ENCODE measurements around the gene SIAH1.
"Not testable (repeated sequence)": the region's sequence is repeated elsewhere in the genome, so short reads cannot be mapped to it uniquely, and the experiment has no call there.

SIAH1 gene

GRCh38 chr16:48329138-48329537, 56.1 kb downstream of the SIAH1 start:
- no peak for DNase-seq

- no peak for DNase-seq
Measured at GRCh38 chr16:48326915-48327314, 58.3 kb downstream of the SIAH1 start.

GRCh38 chr16:48323783-48324775, 61.1 kb downstream of the SIAH1 start:
- DNase-seq = no peak

DNA sequence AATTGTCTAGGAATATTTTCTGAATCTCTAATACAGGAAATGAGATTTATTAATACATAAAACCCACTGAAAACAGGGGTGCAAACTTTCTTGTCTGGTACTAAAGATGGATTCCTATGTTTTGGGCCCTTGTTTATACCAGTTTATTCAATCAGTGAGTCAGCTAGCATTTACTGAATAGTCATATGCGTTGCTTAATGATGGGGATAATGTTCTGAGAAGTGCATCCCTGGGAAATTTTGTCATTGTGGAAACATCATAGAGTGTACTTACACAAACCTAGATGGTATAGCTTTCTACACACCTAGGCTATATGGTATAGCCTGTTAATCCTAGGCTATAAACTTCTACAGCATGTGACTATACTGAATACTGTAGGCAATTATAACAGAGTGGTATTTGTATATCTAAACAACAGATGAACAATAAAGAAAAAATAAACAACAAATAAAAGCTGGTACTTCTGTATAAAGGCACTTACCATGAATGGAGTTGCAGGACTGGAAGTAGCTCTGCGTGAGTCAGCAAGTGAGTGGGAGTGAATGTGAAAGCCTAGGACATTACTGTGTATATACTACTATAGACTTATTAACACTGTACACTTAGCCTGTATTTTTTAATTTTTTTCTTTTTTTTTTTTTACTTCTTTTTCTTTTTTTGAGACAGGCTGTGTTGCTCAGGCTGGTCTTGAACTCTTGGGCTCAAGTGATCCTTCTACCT, 63.7 kb downstream of the SIAH1 start:
- DNase-seq = no peak

- peak; percentile 36 for DNase-seq
Measured at GRCh38 chr16:48318630-48319029, 66.6 kb downstream of the SIAH1 start.

- no peak for DNase-seq
Measured at GRCh38 chr16:48317614-48318315, 67.4 kb downstream of the SIAH1 start.

DNA sequence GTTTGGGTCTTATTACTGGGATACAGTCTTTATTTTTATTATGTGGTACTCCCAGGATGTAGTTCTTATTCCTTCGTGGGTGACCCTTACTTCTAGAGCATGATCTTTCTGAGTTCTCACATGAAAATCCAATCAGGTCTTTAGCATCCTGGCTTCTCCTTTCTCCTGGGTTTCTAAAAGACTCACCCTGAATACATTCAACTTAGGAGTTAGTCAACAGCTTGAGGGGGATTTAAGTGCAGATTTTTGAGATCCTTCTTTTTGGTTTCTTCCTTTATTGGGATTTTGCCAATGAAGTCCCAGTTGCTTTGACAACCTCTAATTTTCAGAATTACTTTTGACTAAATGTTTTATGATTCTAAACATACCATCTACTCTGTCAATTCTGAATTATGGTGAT, 68.2 kb downstream of the SIAH1 start:
- no peak for DNase-seq

DNA sequence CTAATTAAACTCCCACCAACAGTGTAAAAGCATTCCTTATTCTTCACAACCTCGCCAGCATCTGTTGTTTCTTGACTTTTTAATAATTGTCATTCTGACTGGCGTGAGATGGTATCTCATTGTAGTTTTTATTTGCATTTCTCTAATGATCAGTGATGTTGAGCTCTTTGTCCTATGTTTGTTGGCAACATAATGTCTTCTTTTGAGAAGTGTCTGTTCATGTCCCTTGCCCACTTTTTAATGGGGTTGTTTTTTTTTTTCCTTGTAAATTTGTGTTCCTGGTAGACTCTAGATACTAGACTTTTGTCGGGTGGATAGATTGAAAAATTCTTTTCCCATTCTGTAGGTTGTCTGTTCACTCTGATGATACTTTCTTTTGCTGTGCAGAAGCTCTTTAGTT, 71.3 kb downstream of the SIAH1 start:
- DNase-seq = not testable (repeated sequence)

GRCh38 chr16:48310908-48311641, 74.1 kb downstream of the SIAH1 start:
- DNase-seq = no peak

Data from KG1 (cell line).